UCSD-AML1 (cell line): ENCODE results near the gene N4BP2L2.

Source experiments
- DNase-seq: peaks from one replicate; lab custom pipeline; 2025; ENCODE audit not compliant: unreplicated experiment; lab: John Stamatoyannopoulos, UW

Gene N4BP2L2

GRCh38 chr13:32383836-32384618 lies 154.6 kb downstream of the N4BP2L2 start:
- DNase-seq = no peak
